T-helper 2 cell treated with Interferon-gamma antibody and Interleukin-4, amounts not matched to agents 100 ng/mL and 5 ng/mL, for 36 hours (primary cell): Measurements from ENCODE around the gene C1R. TPM values are rescaled to one million over a fixed set of nuclear protein-coding genes. Genes with fewer than 3 reads are reported as not detected.
"Not testable (repeated sequence)": the region's sequence is repeated elsewhere in the genome, so short reads cannot be mapped to it uniquely, and the experiment has no call there.

Experiments
- intact Hi-C: fragments of 100-400 bp; cut with micrococcal nuclease; formaldehyde crosslinking; loops from one replicate; pipeline ENCODE4 v1.15.1; 2023
- total RNA-seq: library from RNA; stranded (reverse); gene quantifications from 2 replicates; pipeline ENCODE4 v1.2.3, GENCODE V29; 2022

Gene C1R
- total RNA-seq, 1 donor from 2014 or later, result 2.6 TPM

DNA sequence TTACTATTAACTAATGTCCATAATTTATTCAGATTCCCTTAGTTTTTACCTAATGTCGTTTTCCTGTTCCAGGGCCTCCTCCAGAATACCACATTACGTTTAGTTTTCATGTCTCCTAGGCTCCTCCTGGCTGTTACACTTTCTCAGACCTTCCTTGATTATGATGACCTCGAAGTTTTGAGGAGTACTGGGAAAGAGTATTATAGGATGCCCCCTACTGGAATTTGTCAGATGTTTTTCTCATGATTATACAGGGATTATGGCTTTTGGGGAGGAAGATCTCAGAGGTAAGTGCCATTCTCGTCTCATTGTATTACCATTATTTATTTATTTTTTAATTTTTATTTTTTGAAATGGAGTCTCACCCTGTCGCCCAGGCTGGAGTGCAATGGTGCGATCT is 49.4 kb downstream of the C1R start:
- intact Hi-C loops, result no loop called here

DNA sequence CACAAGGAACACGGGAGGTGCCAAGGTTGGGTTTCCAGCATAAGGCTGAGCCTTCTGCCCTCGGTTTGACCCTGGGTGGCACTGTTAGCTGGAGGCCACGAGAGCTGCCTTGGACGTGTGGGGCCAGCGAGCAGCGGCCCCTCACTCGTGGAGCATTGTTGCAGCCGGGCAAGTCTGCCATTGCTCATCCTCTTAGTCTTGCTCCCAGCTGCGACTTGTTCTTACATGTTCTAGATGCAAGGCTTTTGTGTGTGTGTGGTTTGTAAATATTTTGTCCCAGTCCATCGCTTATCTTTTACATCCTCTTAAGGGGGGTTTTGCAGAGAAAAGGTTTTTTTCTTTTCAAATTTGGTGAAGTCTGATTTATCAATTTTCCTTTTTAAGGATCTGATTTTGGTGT is 52.8 kb downstream of the C1R start:
- intact Hi-C loops, result no loop called here

DNA sequence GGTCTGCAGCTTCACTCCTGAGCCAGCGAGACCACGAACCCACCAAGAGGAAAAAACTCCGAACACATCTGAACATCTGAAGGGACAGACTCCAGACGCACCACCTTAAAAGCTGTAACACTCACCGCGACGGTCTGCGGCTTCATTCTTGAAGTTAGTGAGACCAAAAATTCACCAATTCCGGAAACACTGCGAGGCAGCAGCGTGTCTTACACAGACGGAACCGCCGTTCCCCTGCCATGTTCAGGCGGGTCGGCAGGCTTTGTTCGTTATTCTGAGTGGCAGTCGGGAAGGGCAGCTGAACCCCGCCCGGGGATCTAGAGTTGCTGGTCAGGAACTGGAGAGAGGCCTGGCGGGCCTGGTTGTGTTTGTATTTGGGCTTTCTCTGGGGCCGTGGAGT is 53.7 kb downstream of the C1R start:
- intact Hi-C loops, result no loop called here

DNA sequence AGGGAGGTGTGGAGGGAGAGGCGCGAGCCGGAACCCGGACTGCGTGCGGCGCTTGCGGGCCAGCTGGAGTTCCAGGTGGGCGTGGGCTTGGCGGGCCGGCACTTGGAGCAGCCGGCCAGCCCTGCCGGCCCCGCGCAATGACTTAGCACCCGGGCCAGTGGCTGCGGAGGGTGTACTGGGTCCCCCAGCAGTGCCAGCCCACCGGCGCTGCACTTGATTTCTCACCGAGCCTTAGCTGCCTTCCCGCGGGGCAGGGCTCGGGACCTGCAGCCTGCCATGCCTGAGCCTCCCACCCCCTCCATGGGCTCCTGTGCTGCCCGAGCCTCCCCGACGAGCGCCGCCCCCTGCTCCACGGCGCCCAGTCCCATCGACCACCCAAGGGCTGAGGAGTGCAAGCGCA is 54.8 kb downstream of the C1R start:
- intact Hi-C loops, result not testable (repeated sequence)

DNA sequence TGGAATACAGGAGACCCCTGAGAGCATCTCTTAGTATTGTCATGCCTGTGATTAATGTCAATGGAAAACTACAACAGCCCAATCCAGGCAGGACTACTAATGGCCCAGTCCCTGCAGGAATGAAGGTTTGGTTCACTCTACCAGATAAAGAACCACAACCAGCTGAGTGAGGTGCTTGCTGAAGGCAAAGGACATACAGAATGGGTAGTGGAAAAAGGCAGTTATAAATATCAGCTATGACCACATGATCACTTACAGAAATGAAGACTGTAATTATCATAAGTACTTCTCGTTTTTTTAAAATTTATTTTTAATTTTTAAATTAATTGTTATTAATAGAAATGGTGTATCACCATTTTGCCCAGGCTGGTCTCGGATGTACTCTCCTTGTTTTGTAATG is 56.8 kb downstream of the C1R start:
- intact Hi-C loops, result no loop called here

DNA sequence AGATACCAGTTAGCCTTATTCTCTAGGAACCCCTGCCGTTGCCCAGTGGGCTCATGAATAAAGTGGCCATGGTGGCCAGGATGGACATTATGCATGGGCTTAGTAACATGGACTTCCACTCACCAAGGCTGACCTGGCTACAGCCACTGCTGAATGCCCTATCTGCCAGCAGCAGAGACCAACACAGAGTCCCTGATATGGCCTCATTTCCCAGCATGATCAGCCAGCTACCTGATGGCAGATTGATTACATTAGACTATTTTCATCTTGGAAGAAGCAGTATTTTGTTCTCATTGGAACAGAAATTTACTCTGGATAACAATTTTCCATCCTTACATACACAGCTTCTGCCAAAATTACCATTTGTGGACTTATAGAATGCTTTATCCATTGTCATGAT is 57.8 kb downstream of the C1R start:
- intact Hi-C loops, result no loop called here

DNA sequence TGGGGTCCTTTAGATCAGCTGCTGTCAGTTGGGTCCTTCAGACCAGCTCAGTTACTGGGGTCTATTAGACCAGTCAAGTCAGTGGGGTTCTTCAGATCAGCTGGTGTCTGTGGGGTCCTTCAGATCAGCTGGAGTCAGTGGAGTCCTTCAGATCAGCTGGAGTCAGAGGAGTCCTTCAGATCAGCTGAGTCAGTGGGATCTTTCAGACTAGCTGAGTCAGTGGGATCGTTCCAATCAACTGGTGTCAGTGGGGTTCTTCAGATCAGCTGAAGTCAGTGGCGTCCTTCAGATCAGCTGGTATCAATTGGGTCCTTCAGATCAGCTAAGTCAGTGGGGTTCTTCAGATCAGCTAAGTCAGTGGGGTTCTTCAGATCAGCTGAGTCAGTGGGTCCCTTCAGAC is 59.3 kb downstream of the C1R start:
- intact Hi-C loops, result no loop called here

DNA sequence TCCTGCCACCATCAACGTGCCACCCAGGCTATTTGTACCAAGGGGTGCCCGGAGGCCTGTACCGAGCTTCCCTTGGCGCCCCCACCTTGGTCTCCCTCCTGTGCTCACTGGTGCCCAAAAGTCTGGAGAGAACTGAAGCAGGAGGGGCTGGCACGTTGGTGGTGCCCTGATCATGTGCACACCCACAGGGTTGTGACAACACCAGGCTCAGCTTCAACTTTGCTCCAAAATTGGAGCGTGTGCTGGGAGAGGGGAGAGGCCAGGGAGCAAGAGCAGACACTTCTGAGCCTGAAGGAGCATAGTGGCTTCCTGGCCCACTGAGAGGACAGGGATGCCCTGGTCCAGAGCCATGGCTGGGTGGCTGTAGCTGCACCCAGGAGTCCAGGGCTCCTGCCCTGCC is 60.9 kb downstream of the C1R start:
- intact Hi-C loops, result no loop called here

Other genes starting within 250 kb of the C1R start
- 77.3 and 78.4 TPM in 2 replicates for gene CDCA3, start 241.2 kb downstream of the C1R start, total RNA-seq
- gene USP5, start 240.3 kb downstream of the C1R start, total RNA-seq, result 126 and 138 TPM in 2 replicates
- 1,157 and 1,161 TPM in 2 replicates for gene TPI1, start 224.9 kb downstream of the C1R start, total RNA-seq
- 14.0 and 14.6 TPM in 2 replicates for gene SPSB2, start 219.1 kb downstream of the C1R start, total RNA-seq
- 4.7 and 5.0 TPM in 2 replicates for gene LRRC23, start 187.6 kb downstream of the C1R start, total RNA-seq
- gene ENO2, start 177.9 kb downstream of the C1R start, total RNA-seq, result 114 and 120 TPM in 2 replicates
- gene ATN1, start 164.5 kb downstream of the C1R start, total RNA-seq, result 35.9 and 37.0 TPM in 2 replicates
- gene RNU7-1, start 148.6 kb downstream of the C1R start, total RNA-seq, result not detected in 2 replicates
- 135 and 161 TPM in 2 replicates for gene C12orf57, start 148.4 kb downstream of the C1R start, total RNA-seq
- gene PTPN6, start 141.1 kb downstream of the C1R start, total RNA-seq, result 255 and 267 TPM in 2 replicates
- 242 and 243 TPM in 2 replicates for gene PHB2, start 121.8 kb downstream of the C1R start, total RNA-seq
- gene EMG1, start 121.5 kb downstream of the C1R start, total RNA-seq, result 67.4 and 69.6 TPM in 2 replicates
- gene LPCAT3, start 74.0 kb downstream of the C1R start, total RNA-seq, result 32.7 and 33.3 TPM in 2 replicates
- gene C1S, start 31.7 kb downstream of the C1R start, total RNA-seq, result 2.2 TPM in 2 replicates
- gene C1RL, start 16.8 kb upstream of the C1R start, total RNA-seq, result 28.4 and 28.9 TPM in 2 replicates
- 0.50 and 0.84 TPM in 2 replicates for gene RBP5, start 36.4 kb upstream of the C1R start, total RNA-seq
- gene CLSTN3, start 37.9 kb upstream of the C1R start, total RNA-seq, result 80.3 and 81.9 TPM in 2 replicates
- 16.7 and 17.6 TPM in 2 replicates for gene PEX5, start 97.2 kb upstream of the C1R start, total RNA-seq
- gene ACSM4, start 211.6 kb upstream of the C1R start, total RNA-seq, result not detected in 2 replicates